DND-41 (cell line): Measurements from ENCODE around the gene OSBP2.

Experiments
- CTCF ChIP-seq: IDR thresholded peaks from 2 replicates; pipeline ENCODE4 v1.5.1; 2012; ENCODE audit warnings: borderline replicate concordance, low read length, moderate library complexity, mild to moderate bottlenecking; ENCODE audit not compliant: poor library complexity, severe bottlenecking; ENCODE audit errors: extremely low read depth
- EZH2 ChIP-seq: IDR thresholded peaks from 3 replicates; pipeline ENCODE4 v1.6.1; 2012; ENCODE audit warnings: borderline replicate concordance, low read depth, mild to moderate bottlenecking, moderate library complexity, low read length, inconsistent platforms; ENCODE audit not compliant: severe bottlenecking

DNA sequence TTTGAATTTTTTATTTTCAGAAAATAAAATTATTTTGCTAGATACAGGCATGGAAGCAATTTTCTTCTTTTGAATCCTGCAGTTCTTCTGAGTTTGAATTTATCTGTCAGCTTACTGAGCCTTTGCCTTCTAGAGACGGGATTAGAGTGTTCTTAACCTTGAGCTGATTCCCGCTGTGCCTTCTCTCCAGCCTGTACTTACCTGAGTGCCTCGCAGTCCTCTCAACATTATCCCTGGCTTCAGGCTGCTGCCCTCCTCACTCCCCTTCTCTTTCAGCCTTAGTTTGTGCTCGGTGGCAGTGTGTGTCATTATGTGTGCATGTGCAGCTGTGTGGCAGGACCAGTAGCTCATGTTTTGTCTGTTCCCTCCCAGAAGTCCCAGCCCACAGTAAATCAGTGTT lies 24.3 kb downstream of the OSBP2 start:
- TF ChIP-seq CTCF (no peak), EZH2 (no peak)
